Lower leg skin (tissue), 3 donors: ENCODE data around the gene SV2C.

Source experiments
- POLR2A ChIP-seq, 2 donors: fragments of 450-650 bp; IDR thresholded peaks; one replicate each; pipeline ENCODE4 v1.6.1; 2016 to 2017; ENCODE audit warnings: antibody characterized with exemption in 2 of 2, mild to moderate bottlenecking in 1 of 2, moderate library complexity in 1 of 2
- TF ChIP-seq, protein P1 (sequence below), 3 donors: fragments of 450-650 bp; IDR thresholded peaks; one replicate each; pipeline ENCODE4 v1.5.1; 2016; ENCODE audit warnings: antibody characterized with exemption in 3 of 3, mild to moderate bottlenecking in 3 of 3, moderate library complexity in 2 of 3

DNA sequence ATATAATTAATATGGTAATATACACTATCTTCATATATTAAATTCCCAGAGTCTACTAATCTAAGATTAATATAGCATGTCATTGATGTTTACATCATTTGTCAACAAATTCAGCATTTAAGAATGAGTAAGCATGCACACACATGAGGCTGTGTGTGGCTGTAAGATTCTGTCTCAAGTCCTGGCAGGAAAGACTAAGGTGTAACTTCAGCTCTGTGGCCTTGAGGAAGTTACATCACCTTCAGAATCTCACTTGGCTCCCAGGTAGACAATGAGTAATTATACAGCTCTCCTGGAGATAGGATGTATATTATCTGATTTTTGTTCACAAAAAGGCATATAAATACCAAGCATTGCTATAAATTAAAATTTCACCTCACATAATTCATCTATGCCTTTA is 200.5 kb downstream of the SV2C start:
- TF ChIP-seq, protein P1, sequence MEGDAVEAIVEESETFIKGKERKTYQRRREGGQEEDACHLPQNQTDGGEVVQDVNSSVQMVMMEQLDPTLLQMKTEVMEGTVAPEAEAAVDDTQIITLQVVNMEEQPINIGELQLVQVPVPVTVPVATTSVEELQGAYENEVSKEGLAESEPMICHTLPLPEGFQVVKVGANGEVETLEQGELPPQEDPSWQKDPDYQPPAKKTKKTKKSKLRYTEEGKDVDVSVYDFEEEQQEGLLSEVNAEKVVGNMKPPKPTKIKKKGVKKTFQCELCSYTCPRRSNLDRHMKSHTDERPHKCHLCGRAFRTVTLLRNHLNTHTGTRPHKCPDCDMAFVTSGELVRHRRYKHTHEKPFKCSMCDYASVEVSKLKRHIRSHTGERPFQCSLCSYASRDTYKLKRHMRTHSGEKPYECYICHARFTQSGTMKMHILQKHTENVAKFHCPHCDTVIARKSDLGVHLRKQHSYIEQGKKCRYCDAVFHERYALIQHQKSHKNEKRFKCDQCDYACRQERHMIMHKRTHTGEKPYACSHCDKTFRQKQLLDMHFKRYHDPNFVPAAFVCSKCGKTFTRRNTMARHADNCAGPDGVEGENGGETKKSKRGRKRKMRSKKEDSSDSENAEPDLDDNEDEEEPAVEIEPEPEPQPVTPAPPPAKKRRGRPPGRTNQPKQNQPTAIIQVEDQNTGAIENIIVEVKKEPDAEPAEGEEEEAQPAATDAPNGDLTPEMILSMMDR (IDR thresholded peaks at IDR 0.05), result no peak
- TF ChIP-seq POLR2A (IDR thresholded peaks at IDR 0.05), result no peak
